HG02678 (cell line): Measurements from ENCODE around the gene JPH2.

Experiments used
- ATAC-seq: cut with Tn5 transposase; IDR thresholded peaks from one replicate; pipeline ENCODE4 v1.9.1; 2021; ENCODE audit warnings: mild to moderate bottlenecking, moderate library complexity; ENCODE audit not compliant: unreplicated experiment

Gene JPH2

GRCh38 chr20:44188752-44189151 lies 1.8 kb upstream of the JPH2 start:
- ATAC-seq, result no peak

DNA sequence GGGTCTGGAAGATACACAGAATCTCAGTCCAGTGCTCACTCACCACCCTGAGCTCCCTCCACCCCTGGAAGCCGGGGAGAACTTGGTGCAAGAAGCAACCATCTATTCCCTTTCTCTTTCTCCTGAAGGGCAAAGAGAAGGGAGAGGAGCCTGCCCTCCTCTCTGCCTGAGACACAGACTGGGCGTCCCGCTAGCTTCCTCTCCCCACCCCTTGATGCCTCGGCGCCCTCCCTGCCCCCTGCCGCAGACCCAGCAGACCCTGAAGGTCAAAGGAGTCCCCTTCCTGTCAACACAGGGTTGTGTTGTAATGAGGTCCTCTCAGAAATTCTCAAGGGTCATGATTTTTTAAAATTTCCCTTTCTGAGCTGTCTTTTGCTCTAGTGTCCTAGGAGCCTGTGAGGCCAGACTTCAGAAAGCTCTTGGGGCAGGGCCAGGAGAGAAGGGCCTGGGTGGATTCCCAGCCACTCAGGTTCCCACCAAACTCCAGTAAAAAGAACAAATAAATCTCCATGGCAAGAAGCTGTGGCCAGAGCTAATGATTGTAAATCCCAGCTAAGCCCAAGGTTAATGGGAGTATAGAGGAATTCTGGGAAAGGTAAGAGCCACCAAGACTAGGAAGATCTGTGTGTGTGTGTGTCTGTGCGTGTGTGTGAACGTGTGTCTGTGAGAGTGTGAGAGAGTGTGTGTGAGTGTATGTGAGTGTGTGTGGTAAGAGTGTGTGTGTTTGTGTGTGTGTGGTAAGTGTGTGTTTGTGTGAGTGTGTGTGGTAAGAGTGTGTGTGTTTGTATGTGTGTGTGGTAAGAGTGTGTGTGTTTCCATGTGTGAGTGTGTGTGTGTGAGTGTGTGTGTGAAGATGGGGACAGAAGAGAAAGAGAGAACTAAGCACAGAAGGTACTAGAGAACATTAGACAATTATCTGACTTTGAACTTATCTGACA lies 1.1 kb upstream of the JPH2 start:
- no peak for ATAC-seq

DNA sequence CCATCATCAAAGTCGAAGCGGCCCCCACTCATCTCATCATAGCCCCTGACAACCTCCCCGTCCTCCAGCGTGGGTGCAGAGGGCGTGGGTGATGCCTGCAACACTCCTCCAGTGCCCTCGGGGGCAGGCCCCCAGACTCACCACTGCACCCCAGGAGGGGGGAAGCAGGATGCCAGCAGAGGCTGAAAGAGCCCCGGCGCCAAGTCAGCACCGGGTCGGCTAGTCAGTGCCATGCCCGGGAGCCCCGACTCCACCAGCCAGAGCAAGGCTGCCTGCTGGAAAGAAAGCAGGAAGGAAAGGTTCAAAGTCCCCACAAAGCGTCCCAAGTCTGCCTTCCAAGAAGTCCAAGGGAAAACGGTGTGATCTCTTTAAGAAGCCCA lies 324 bp downstream of the JPH2 start:
- no peak for ATAC-seq

- ATAC-seq, result no peak
Measured at GRCh38 chr20:44186201-44186600, 787 bp downstream of the JPH2 start.

DNA sequence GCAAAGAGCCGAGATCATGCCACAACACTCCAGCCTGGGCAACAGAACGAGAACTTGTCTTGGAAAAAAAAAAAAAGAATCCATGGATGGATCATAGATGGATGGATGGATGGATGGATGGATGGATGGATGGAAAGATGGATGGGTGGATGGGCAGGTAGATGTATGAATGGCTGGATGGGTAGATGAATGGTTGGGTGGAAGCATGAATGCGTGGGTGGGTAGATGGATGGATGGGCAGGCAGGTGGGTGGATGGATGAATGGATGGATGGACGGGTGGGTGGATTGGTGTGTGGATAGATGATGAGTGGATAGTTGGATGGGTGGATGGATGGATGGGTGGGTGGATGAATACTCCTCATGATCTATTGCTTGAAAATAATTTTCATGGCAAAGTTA lies 1.4 kb downstream of the JPH2 start:
- ATAC-seq, result no peak

DNA sequence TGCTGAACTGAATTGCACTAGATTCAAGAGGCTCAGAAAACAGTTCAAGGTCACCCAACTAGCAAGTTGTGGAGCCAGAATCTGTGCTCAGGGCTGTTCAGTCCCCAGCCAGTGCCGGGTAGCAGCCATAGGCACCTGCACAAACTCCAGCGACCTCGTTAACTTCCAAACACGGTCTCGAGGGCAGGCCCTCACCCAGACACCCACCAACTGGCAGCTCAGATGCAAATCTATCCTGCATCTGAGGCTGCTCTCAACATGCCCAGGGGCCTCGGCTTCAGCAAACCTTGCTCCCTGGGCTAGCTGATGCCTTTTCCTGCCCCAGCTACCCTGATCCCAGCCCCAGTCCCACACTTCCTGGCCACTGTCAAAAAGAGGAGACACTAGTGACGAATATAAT lies 3.7 kb downstream of the JPH2 start:
- ATAC-seq, result no peak

DNA sequence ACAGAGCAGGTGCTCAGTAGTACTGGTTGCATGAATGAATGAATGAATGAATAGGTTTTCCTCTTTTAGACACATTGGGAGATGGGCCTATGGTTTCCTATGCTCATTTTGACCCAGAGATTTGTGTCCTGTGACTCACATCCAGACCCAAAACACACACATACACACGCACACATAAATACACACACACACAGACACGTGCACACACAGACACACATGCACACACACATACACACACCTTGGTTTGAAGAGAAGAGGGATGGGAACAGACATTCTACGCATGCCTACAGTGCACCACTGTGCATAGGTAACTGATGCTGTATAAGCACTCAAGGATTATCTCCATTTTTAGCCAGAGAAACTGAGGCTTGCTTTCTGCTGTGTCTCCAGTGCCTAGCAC lies 4.1 kb downstream of the JPH2 start:
- ATAC-seq, result no peak

DNA sequence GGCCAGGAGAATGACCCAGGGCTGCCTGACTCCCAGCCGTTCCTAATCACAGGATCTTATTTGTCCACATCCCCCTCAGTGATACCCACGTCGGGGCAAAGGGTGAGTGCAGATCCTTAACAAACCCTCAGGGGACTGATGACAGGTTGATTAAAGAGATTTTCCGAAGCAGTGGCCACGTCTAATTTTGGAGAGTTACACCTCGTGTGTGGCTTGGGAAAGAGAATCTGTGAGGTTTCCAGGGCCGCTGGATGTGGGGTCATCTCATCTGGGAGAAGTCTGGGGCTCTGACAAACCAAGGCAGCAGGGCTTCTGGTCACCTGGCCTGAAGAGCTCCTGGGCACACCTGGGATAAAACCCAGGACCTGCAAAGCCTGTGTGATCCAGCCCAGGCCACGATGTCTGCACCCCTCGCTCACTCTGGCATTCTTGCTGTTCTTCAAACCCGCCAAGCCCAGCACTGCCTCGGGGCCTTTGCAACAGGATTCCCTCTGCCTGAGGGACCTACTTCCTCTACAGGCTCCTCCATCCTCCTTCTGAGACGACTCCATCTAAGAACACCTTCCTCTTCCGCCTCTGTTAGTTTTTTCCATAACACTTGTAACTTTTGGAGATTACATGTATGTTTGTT lies 4.7 kb downstream of the JPH2 start:
- ATAC-seq, result no peak

- no peak for ATAC-seq
Measured at GRCh38 chr20:44181611-44182010, 5.4 kb downstream of the JPH2 start.

DNA sequence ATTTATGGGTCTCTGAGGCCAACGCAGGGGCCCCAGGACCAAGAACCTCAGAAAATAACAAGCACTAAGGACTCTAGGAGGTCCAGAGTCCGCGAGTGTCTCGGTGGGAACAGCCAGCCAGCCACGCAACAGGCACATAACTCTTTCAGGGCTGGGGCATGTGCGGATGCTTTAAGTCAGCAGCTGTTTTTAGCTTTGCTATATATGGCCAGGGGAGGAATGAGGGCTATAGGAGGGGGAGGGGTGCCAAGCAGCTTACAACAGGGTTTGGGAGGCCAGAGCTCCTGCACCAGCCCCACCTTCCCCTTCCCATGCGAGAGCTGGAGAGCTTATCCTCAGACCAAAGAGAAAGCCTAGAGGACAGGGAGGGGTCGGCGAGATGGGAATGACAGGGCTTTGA lies 6.2 kb downstream of the JPH2 start:
- ATAC-seq, result no peak

- ATAC-seq, result no peak
Measured at GRCh38 chr20:44176833-44177534, 10.0 kb downstream of the JPH2 start.

GRCh38 chr20:44174996-44175765 lies 11.8 kb downstream of the JPH2 start:
- no peak for ATAC-seq

GRCh38 chr20:44173846-44174245 lies 13.1 kb downstream of the JPH2 start:
- no peak for ATAC-seq

DNA sequence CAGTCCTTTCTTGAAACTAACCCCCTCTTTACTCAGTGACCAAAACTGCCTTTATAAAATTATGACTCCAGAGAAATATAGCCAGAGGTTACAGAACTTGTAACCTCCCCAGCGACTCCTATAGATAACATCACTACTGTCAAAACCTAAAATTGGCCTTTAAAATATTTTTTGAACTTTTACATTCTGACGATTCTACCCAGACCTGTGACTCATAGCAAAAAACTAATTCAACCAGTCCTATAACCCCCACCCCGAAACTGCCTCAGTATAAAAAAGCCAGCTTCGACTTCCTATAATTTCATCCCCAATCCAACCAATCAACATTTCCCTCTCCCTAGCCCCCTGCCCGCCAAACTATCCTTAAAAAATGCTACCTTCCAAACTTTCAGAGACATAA lies 13.9 kb downstream of the JPH2 start:
- no peak for ATAC-seq

DNA sequence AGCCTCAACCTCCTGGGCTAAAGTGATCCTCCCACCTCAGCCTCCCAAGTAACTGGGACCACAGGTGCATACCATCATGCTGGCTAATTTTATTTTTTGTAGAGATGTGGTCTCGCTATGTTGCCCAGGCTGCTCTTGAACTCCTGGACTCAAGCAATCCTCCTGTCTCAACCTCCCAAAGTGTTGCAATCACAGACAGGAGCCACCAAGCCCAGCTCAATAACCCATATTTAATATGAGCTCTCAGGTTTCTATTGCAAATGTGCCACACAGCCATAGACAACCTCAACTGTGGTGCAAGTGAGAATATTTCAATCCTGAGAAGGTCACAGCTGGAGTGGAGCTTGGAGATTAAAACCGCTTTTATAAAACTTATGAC lies 14.4 kb downstream of the JPH2 start:
- no peak for ATAC-seq

DNA sequence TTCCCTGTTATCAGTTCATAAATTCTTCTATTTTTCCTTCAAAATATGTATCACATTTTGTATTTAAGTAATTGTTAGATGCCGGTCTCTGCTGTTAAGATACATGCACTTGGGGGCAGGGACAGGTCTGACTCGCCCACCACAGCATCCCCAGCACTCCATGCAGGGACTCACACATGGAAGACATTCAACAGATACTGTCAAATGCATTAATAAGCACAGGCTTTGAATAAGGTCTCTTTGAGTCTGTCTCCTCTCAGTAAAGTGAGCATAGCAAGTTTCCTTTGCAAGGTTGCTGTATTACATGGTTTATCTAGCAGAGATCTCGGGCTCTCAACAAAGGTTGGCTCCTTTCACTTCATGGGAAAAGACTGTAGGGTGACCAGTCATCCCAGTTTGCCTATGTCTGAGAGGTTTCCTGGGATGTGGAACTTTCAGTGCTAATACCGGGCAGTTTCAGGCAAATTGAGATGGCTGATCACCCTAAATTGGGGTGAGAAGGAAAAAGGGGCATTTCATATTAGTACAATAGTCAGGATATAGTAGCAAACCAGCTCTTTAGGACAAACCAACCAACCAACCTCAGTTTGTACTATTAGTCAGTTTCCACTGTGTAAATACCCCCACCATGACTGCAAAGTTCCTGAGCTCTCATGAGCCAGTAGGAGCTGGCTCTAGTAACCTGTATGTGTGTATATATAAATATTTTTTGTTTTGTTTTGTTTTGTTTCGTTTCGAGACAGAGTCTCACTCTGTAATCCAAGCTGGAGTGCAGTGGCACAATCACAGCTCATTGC lies 15.0 kb downstream of the JPH2 start:
- no peak for ATAC-seq

GRCh38 chr20:44170816-44171410 lies 16.1 kb downstream of the JPH2 start:
- no peak for ATAC-seq

DNA sequence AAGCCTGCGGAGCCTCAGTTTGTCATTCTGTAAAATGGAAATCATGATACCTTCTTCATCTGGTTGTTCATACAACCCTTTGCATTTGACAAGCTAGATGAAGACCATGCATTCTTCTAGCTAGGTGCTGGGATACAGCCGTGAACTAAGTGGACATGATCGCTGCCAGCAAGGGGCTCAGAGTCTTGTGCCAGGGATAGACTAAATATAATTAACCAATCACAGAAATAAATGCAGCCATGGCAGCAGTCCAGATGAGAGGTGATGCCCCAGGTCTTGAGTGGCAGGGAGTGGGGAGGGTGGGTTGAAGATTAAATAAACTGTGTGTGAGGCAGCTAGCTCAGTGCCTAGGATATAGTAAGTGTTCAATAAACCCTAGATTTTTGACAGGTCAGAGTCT lies 19.3 kb downstream of the JPH2 start:
- ATAC-seq, result no peak

DNA sequence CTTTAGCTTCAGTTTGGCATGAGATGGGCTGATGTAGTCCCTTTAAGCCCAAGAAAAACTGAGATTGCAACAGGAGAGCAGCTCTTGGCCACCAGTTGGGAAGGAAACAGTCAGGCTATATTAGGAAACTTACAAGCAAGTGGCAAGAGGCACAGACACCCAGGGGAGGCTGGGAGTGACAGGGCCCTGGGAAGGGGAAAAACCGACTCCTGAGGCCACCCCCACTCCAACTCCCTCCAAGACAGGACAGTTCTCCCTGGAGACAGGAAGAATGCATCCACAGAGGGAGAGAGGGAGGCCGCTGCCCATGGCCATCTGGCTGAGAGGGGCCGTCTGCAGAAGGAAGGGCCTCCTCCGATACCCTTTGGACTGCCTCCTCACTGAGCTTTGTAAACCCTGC lies 20.5 kb downstream of the JPH2 start:
- ATAC-seq, result no peak

GRCh38 chr20:44166008-44166407 lies 21.0 kb downstream of the JPH2 start:
- ATAC-seq, result no peak
